SK-N-SH (cell line): Measurements from ENCODE around the gene CASP5.

Experiments
- MXI1 ChIP-seq: IDR thresholded peaks from 2 replicates; pipeline ENCODE4 v1.6.1; 2012; ENCODE audit warnings: mild to moderate bottlenecking, low read depth, low read length, improper control_type of control experiment
- POLR2AphosphoS5 ChIP-seq: IDR thresholded peaks from 2 replicates; pipeline ENCODE4 v1.6.1; 2012; ENCODE audit warnings: low read depth, low read length
- TF ChIP-seq, protein P1 (sequence below): fragments of 200-600 bp; sonication (generic); IDR thresholded peaks from 2 replicates; pipeline ENCODE4 v1.6.1; 2017; ENCODE audit warnings: antibody characterized with exemption, mild to moderate bottlenecking, moderate library complexity

DNA sequence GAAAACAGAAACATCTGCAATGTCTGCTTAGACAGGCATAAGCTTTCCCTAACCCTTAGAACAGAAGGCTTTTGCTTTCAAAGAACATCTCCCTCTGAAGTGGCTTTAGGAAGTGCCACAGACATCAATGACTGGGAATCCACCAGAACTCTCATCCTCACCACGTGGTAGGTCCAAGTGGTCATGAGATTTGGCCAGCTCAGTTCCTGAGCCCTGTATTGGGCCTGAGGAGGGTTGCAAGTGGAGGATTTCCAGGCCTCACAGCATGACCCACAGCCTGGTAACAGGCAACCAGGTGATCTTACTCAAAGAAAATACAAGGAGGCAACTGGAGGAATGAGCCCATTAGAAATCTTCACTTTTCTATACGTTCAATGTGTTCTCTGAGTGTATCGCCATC is 10.4 kb upstream of the CASP5 start:
- TF ChIP-seq POLR2AphosphoS5 (no peak), MXI1 (no peak)
- TF ChIP-seq, protein P1, sequence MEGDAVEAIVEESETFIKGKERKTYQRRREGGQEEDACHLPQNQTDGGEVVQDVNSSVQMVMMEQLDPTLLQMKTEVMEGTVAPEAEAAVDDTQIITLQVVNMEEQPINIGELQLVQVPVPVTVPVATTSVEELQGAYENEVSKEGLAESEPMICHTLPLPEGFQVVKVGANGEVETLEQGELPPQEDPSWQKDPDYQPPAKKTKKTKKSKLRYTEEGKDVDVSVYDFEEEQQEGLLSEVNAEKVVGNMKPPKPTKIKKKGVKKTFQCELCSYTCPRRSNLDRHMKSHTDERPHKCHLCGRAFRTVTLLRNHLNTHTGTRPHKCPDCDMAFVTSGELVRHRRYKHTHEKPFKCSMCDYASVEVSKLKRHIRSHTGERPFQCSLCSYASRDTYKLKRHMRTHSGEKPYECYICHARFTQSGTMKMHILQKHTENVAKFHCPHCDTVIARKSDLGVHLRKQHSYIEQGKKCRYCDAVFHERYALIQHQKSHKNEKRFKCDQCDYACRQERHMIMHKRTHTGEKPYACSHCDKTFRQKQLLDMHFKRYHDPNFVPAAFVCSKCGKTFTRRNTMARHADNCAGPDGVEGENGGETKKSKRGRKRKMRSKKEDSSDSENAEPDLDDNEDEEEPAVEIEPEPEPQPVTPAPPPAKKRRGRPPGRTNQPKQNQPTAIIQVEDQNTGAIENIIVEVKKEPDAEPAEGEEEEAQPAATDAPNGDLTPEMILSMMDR: no peak
